Stimulated activated CD8-positive, alpha-beta memory T cell treated with anti-CD3 and anti-CD28 coated beads, Interleukin-12 subunit alpha, Interleukin-12 subunit beta, amount 100 ng/mL, for 1 hour (primary cell): ENCODE data around the gene TMLHE.
"Not testable (repeated sequence)": the region's sequence is repeated elsewhere in the genome, so short reads cannot be mapped to it uniquely, and the experiment has no call there.

Source experiments
- DNase-seq: peaks from one replicate; pipeline ENCODE4 v3.0.0-alpha.2; 2020; ENCODE audit warnings: low read depth

The TMLHE gene

GRCh38 chrX:155495134-155495533 lies 117.6 kb downstream of the TMLHE start:
- not testable (repeated sequence) for DNase-seq

- not testable (repeated sequence) for DNase-seq
Measured at GRCh38 chrX:155491421-155491820, 121.3 kb downstream of the TMLHE start.

GRCh38 chrX:155477136-155477535 lies 135.6 kb downstream of the TMLHE start:
- not testable (repeated sequence) for DNase-seq

GRCh38 chrX:155466269-155466938 lies 146.3 kb downstream of the TMLHE start:
- not testable (repeated sequence) for DNase-seq

GRCh38 chrX:155460501-155460900 lies 152.3 kb downstream of the TMLHE start:
- DNase-seq, result not testable (repeated sequence)

- not testable (repeated sequence) for DNase-seq
Measured at GRCh38 chrX:155458471-155458870, 154.3 kb downstream of the TMLHE start, which contains the start of gene F8A3. Gene F8A3 (minus strand): TSS chrX:155458620. CDS start chrX:155458600, 20 bp downstream.

GRCh38 chrX:155457761-155458447 lies 154.8 kb downstream of the TMLHE start:
- not testable (repeated sequence) for DNase-seq

- no peak for DNase-seq
Measured at GRCh38 chrX:155441097-155441496, 171.7 kb downstream of the TMLHE start.
